Measurements from ENCODE around the gene CORO2B. TPM values are rescaled to one million over a fixed set of nuclear protein-coding genes. Genes with fewer than 3 reads are reported as not detected.

The CORO2B gene
- total and polyA plus RNA-seq, 2 experiments from 2014 or later: 1.6 to 4.6 TPM

DNA sequence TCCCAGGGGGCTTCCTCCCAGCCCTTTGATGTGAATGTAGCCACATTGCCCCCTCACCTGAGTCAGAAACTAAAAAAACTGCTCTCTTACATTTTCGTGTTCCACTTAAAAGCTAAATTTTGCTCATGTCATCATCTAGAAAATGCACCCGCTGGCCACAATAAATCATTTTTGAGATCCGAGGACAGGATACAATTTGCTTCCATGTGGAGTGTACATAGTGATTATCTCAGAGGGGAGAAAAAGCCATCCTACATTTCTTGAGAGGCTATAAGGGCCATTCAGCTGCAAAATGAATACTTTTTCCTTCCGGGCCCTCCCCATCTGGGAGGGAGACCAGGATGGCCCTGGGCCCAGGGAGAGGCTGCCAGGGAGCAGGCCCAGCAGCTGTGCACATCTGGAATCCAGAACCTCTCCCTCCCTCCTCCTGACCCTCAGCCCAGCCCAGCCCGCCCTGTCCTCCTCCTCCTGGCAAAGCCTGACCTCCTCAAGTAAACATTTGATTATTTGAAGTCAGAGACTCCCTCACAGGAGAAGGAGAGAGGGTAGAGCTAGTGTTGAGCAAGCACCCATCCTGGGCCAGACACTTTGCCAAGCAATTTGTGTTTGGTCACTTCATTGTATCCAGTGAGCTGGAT, 59.1 kb downstream of the CORO2B start:
- H3K9me3 Mint-ChIP-seq: no peaks in the 10 kb centered on the region
- H3K27me3 ChIP-seq (ENCODE audit: insufficient read depth): no peaks in the 10 kb centered on the region
- H3K27me3 Mint-ChIP-seq (ENCODE audit: insufficient read depth, low read depth, poor library complexity): peaks cover 4% of the 10 kb centered on the region
- H3K4me1 Mint-ChIP-seq: peaks cover 30% of the 10 kb centered on the region
- H3K36me3 Mint-ChIP-seq (ENCODE audit: low read depth): no peaks in the 10 kb centered on the region
- H4K20me1 ChIP-seq (replicated peaks; ENCODE audit: insufficient read depth): no peaks in the 10 kb centered on the region
- no peak overlapping the region for H3K27ac Mint-ChIP-seq
- no peak overlapping the region for H3K27ac ChIP-seq (ENCODE audit: low read depth)
- no peaks in the 10 kb centered on the region for H3F3A ChIP-seq (replicated peaks; ENCODE audit: low read depth)
- H2AFZ ChIP-seq: no peak overlapping the region
- TF ChIP-seq, protein P1, sequence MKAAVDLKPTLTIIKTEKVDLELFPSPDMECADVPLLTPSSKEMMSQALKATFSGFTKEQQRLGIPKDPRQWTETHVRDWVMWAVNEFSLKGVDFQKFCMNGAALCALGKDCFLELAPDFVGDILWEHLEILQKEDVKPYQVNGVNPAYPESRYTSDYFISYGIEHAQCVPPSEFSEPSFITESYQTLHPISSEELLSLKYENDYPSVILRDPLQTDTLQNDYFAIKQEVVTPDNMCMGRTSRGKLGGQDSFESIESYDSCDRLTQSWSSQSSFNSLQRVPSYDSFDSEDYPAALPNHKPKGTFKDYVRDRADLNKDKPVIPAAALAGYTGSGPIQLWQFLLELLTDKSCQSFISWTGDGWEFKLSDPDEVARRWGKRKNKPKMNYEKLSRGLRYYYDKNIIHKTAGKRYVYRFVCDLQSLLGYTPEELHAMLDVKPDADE (IDR thresholded peaks at IDR 0.05): no peak
- no peak for TF ChIP-seq POLR2AphosphoS5 (IDR thresholded peaks at IDR 0.05; ENCODE audit: low read depth)
- no peak for TF ChIP-seq NANOG (IDR thresholded peaks at IDR 0.05; ENCODE audit: borderline replicate concordance)
- no peak for TF ChIP-seq EZH2phosphoT487 (IDR thresholded peaks at IDR 0.05; ENCODE audit: unreplicated experiment)
- TF ChIP-seq STAT1 (IDR thresholded peaks at IDR 0.05; ENCODE audit: unreplicated experiment): no peak
- TF ChIP-seq, protein P2, sequence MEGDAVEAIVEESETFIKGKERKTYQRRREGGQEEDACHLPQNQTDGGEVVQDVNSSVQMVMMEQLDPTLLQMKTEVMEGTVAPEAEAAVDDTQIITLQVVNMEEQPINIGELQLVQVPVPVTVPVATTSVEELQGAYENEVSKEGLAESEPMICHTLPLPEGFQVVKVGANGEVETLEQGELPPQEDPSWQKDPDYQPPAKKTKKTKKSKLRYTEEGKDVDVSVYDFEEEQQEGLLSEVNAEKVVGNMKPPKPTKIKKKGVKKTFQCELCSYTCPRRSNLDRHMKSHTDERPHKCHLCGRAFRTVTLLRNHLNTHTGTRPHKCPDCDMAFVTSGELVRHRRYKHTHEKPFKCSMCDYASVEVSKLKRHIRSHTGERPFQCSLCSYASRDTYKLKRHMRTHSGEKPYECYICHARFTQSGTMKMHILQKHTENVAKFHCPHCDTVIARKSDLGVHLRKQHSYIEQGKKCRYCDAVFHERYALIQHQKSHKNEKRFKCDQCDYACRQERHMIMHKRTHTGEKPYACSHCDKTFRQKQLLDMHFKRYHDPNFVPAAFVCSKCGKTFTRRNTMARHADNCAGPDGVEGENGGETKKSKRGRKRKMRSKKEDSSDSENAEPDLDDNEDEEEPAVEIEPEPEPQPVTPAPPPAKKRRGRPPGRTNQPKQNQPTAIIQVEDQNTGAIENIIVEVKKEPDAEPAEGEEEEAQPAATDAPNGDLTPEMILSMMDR (conservative IDR thresholded peaks at IDR 0.05; ENCODE audit: low read depth in 2 of 2): no peak
- TF ChIP-seq, protein P3, sequence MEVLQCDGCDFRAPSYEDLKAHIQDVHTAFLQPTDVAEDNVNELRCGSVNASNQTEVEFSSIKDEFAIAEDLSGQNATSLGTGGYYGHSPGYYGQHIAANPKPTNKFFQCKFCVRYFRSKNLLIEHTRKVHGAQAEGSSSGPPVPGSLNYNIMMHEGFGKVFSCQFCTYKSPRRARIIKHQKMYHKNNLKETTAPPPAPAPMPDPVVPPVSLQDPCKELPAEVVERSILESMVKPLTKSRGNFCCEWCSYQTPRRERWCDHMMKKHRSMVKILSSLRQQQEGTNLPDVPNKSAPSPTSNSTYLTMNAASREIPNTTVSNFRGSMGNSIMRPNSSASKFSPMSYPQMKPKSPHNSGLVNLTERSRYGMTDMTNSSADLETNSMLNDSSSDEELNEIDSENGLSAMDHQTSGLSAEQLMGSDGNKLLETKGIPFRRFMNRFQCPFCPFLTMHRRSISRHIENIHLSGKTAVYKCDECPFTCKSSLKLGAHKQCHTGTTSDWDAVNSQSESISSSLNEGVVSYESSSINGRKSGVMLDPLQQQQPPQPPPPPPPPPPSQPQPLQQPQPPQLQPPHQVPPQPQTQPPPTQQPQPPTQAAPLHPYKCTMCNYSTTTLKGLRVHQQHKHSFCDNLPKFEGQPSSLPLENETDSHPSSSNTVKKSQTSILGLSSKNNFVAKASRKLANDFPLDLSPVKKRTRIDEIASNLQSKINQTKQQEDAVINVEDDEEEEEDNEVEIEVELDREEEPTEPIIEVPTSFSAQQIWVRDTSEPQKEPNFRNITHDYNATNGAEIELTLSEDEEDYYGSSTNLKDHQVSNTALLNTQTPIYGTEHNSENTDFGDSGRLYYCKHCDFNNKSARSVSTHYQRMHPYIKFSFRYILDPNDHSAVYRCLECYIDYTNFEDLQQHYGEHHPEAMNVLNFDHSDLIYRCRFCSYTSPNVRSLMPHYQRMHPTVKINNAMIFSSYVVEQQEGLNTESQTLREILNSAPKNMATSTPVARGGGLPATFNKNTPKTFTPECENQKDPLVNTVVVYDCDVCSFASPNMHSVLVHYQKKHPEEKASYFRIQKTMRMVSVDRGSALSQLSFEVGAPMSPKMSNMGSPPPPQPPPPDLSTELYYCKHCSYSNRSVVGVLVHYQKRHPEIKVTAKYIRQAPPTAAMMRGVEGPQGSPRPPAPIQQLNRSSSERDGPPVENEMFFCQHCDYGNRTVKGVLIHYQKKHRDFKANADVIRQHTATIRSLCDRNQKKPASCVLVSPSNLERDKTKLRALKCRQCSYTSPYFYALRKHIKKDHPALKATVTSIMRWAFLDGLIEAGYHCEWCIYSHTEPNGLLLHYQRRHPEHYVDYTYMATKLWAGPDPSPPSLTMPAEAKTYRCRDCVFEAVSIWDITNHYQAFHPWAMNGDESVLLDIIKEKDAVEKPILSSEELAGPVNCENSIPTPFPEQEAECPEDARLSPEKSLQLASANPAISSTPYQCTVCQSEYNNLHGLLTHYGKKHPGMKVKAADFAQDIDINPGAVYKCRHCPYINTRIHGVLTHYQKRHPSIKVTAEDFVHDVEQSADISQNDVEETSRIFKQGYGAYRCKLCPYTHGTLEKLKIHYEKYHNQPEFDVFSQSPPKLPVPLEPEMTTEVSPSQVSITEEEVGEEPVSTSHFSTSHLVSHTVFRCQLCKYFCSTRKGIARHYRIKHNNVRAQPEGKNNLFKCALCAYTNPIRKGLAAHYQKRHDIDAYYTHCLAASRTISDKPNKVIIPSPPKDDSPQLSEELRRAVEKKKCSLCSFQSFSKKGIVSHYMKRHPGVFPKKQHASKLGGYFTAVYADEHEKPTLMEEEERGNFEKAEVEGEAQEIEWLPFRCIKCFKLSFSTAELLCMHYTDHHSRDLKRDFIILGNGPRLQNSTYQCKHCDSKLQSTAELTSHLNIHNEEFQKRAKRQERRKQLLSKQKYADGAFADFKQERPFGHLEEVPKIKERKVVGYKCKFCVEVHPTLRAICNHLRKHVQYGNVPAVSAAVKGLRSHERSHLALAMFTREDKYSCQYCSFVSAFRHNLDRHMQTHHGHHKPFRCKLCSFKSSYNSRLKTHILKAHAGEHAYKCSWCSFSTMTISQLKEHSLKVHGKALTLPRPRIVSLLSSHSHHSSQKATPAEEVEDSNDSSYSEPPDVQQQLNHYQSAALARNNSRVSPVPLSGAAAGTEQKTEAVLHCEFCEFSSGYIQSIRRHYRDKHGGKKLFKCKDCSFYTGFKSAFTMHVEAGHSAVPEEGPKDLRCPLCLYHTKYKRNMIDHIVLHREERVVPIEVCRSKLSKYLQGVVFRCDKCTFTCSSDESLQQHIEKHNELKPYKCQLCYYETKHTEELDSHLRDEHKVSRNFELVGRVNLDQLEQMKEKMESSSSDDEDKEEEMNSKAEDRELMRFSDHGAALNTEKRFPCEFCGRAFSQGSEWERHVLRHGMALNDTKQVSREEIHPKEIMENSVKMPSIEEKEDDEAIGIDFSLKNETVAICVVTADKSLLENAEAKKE (CRISPR knock-in tag; IDR thresholded peaks at IDR 0.05): no peak
- no peak for TF ChIP-seq EZH2 (IDR thresholded peaks at IDR 0.05; ENCODE audit: low read depth, unreplicated experiment)
- TF ChIP-seq ZNF331 (CRISPR knock-in tag; IDR thresholded peaks at IDR 0.05; ENCODE audit: low read depth): no peak
- no peak for TF ChIP-seq CREB1 (CRISPR knock-in tag; IDR thresholded peaks at IDR 0.05; ENCODE audit: low read depth)
- TF ChIP-seq, protein P4, sequence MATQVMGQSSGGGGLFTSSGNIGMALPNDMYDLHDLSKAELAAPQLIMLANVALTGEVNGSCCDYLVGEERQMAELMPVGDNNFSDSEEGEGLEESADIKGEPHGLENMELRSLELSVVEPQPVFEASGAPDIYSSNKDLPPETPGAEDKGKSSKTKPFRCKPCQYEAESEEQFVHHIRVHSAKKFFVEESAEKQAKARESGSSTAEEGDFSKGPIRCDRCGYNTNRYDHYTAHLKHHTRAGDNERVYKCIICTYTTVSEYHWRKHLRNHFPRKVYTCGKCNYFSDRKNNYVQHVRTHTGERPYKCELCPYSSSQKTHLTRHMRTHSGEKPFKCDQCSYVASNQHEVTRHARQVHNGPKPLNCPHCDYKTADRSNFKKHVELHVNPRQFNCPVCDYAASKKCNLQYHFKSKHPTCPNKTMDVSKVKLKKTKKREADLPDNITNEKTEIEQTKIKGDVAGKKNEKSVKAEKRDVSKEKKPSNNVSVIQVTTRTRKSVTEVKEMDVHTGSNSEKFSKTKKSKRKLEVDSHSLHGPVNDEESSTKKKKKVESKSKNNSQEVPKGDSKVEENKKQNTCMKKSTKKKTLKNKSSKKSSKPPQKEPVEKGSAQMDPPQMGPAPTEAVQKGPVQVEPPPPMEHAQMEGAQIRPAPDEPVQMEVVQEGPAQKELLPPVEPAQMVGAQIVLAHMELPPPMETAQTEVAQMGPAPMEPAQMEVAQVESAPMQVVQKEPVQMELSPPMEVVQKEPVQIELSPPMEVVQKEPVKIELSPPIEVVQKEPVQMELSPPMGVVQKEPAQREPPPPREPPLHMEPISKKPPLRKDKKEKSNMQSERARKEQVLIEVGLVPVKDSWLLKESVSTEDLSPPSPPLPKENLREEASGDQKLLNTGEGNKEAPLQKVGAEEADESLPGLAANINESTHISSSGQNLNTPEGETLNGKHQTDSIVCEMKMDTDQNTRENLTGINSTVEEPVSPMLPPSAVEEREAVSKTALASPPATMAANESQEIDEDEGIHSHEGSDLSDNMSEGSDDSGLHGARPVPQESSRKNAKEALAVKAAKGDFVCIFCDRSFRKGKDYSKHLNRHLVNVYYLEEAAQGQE (IDR thresholded peaks at IDR 0.05; ENCODE audit: unreplicated experiment): no peak
- TF ChIP-seq JUNB (IDR thresholded peaks at IDR 0.05; ENCODE audit: unreplicated experiment): no peak
- no peak for TF ChIP-seq ZNF114 (CRISPR knock-in tag; IDR thresholded peaks at IDR 0.05)
- no peaks in the 10 kb centered on the region for H3K9me2 ChIP-seq (ENCODE audit: insufficient read depth)
- no peaks in the 10 kb centered on the region for H3K79me2 ChIP-seq (replicated peaks; ENCODE audit: insufficient read depth)
- no peak overlapping the region for H3K4me3 Mint-ChIP-seq
- no peaks in the 10 kb centered on the region for H3K36me3 ChIP-seq (ENCODE audit: insufficient read depth)
- ATAC-seq (no peak), DNase-seq (ENCODE audit: low spot score) (no peak)
- peaks cover 12% of the 10 kb centered on the region; the same call in 1 of the 2 replicates for H3K4me1 ChIP-seq (ENCODE audit: insufficient read depth)
- no peak overlapping the region for H3K4me3 ChIP-seq
- no peak overlapping the region for H3K4me2 ChIP-seq

Data from GM23338 (cell line).